DMS 273 treated with DMSO at 0.1 percent for 48 hours (cell line): ENCODE measurements around the gene CPNE7.
"Not testable (repeated sequence)": the region's sequence is repeated elsewhere in the genome, so short reads cannot be mapped to it uniquely, and the experiment has no call there.

Experiments
- DNase-seq: peaks from one replicate; lab custom pipeline; 2025; lab: John Stamatoyannopoulos, UW

The CPNE7 gene

GRCh38 chr16:89583895-89584644 is 8.5 kb downstream of the CPNE7 start:
- no peak for DNase-seq

- DNase-seq, result no peak
Measured at GRCh38 chr16:89584768-89585549, 9.4 kb downstream of the CPNE7 start.

GRCh38 chr16:89586218-89586617 is 10.7 kb downstream of the CPNE7 start:
- no peak for DNase-seq

- no peak for DNase-seq
Measured at GRCh38 chr16:89586853-89587252, 11.3 kb downstream of the CPNE7 start.

- not testable (repeated sequence) for DNase-seq
Measured at GRCh38 chr16:89587676-89588075, 12.1 kb downstream of the CPNE7 start.

GRCh38 chr16:89588413-89589109 is 13.0 kb downstream of the CPNE7 start:
- DNase-seq, result no peak

- DNase-seq, result no peak
Measured at GRCh38 chr16:89589241-89589926, 13.8 kb downstream of the CPNE7 start.

GRCh38 chr16:89593841-89594240 is 18.3 kb downstream of the CPNE7 start:
- DNase-seq, result no peak

- DNase-seq, result no peak
Measured at GRCh38 chr16:89595330-89596060, 19.9 kb downstream of the CPNE7 start.

- DNase-seq, result no peak
Measured at GRCh38 chr16:89596061-89596689, 20.6 kb downstream of the CPNE7 start.

- DNase-seq, result no peak
Measured at GRCh38 chr16:89596957-89597649, 21.5 kb downstream of the CPNE7 start.

GRCh38 chr16:89598199-89598598 is 22.6 kb downstream of the CPNE7 start:
- DNase-seq, result peak; percentile 13

- peak; percentile 14 for DNase-seq
Measured at GRCh38 chr16:89599451-89599858, 23.9 kb downstream of the CPNE7 start.

GRCh38 chr16:89599902-89600301 is 24.3 kb downstream of the CPNE7 start:
- no peak for DNase-seq

GRCh38 chr16:89600427-89600826 is 24.9 kb downstream of the CPNE7 start:
- DNase-seq, result no peak

GRCh38 chr16:89600956-89601355 is 25.4 kb downstream of the CPNE7 start:
- DNase-seq, result no peak

GRCh38 chr16:89601906-89602272 is 26.3 kb downstream of the CPNE7 start:
- no peak for DNase-seq

GRCh38 chr16:89602273-89602951 is 26.9 kb downstream of the CPNE7 start:
- DNase-seq, result peak; percentile 68

GRCh38 chr16:89602952-89603590 is 27.5 kb downstream of the CPNE7 start:
- DNase-seq, result no peak
